Measurements from ENCODE around the gene GUK1.

- TF ChIP-seq, protein P1, sequence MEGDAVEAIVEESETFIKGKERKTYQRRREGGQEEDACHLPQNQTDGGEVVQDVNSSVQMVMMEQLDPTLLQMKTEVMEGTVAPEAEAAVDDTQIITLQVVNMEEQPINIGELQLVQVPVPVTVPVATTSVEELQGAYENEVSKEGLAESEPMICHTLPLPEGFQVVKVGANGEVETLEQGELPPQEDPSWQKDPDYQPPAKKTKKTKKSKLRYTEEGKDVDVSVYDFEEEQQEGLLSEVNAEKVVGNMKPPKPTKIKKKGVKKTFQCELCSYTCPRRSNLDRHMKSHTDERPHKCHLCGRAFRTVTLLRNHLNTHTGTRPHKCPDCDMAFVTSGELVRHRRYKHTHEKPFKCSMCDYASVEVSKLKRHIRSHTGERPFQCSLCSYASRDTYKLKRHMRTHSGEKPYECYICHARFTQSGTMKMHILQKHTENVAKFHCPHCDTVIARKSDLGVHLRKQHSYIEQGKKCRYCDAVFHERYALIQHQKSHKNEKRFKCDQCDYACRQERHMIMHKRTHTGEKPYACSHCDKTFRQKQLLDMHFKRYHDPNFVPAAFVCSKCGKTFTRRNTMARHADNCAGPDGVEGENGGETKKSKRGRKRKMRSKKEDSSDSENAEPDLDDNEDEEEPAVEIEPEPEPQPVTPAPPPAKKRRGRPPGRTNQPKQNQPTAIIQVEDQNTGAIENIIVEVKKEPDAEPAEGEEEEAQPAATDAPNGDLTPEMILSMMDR (conservative IDR thresholded peaks at IDR 0.05) = no peak
- no peak for TF ChIP-seq ZFX (IDR thresholded peaks at IDR 0.05)
Measured at GRCh38 chr1:228120351-228120750, 19.7 kb upstream of the GUK1 start.
